ENCODE results near the gene C1QTNF8. TPM values are rescaled to one million over a fixed set of nuclear protein-coding genes. Genes with fewer than 3 reads are reported as not detected.

The C1QTNF8 gene
- total and polyA plus RNA-seq, 2 of the 8 experiments (the other 6 are each of a cell fraction or from before 2014, with no cell fraction given) = not detected

- H2AFZ ChIP-seq (ENCODE audit: low read length) = no peak overlapping the region
Measured at GRCh38 chr16:1066584-1067172, 29.4 kb downstream of the C1QTNF8 start.

More at GRCh38 chr16:1066584-1067172, 29.4 kb downstream of the C1QTNF8 start:
- no peaks in the 10 kb centered on the region for H3K79me1 ChIP-seq (ENCODE audit: low read depth, low read length)
- no peak overlapping the region for H2BK20ac ChIP-seq (ENCODE audit: low read length)
- no peaks in the 10 kb centered on the region for H3K79me2 ChIP-seq (ENCODE audit: control insufficient read depth in 1 of 2, insufficient read depth in 2 of 2, low read length in 2 of 2)
- H3K4me2 ChIP-seq (ENCODE audit: insufficient read depth in 1 of 2, low read depth in 2 of 2, low read length in 2 of 2) = no peak overlapping the region
- no peak overlapping the region for H4K91ac ChIP-seq (replicated peaks; ENCODE audit: insufficient read length, low read length)
- H3K27me3 ChIP-seq (replicated peaks in 1 of 4; ENCODE audit: control insufficient read depth in 3 of 4, extremely low read depth in 1 of 4, insufficient read depth in 3 of 4, low read length in 3 of 4) = no peaks in the 10 kb centered on the region
- H3K14ac ChIP-seq (ENCODE audit: insufficient read length) = no peak overlapping the region
- no peak overlapping the region for H3K9ac ChIP-seq (replicated peaks in 1 of 4; ENCODE audit: extremely low read depth in 1 of 4, low read depth in 3 of 4, low read length in 3 of 4)
- H3K23me2 ChIP-seq (ENCODE audit: low read depth, low read length) = no peaks in the 10 kb centered on the region
- H3K9me3 ChIP-seq (ENCODE audit: insufficient read depth in 2 of 2, low read depth in 1 of 2, low read length in 1 of 2) = no peaks in the 10 kb centered on the region
- 84% methylated on average over 24 of the region's 24 CpGs; no CpG with 5 or more reads in 1 of the 2 experiments for WGBS, 2 experiments (ENCODE audit: extremely low coverage in 1 of 2, insufficient coverage in 1 of 2, insufficient read length in 1 of 2, insufficient replicate concordance in 2 of 2, low coverage in 1 of 2, low lambda C conversion rate in 2 of 2, missing lambda C conversion rate in 1 of 2)
- FAIRE-seq (no peak), DNase-seq (ENCODE audit: low read depth in 1 of 2, low spot score in 2 of 2) (no peak)
- TF ChIP-seq EGR1 (IDR thresholded peaks at IDR 0.05; ENCODE audit: borderline replicate concordance, low read depth, low read length) = no peak
- no peak for TF ChIP-seq SP2 (IDR thresholded peaks at IDR 0.05; ENCODE audit: low read length)
- TF ChIP-seq MAX (IDR thresholded peaks at IDR 0.05) = peak; percentile 21; the same call in 1 of the 2 replicates
- TF ChIP-seq E2F6 (IDR thresholded peaks at IDR 0.05) = peak; percentile 76
- no peak overlapping the region for H2BK15ac ChIP-seq (ENCODE audit: low read length)
- H3K27ac ChIP-seq (ENCODE audit: low read depth, low read length) = no peak overlapping the region
- no peak overlapping the region for H3K4ac ChIP-seq (replicated peaks; ENCODE audit: insufficient read length, low read depth, low read length)
- no peak overlapping the region for H3K56ac ChIP-seq (replicated peaks; ENCODE audit: insufficient read length, low read depth, low read length)
- no peak overlapping the region for H4K5ac ChIP-seq (ENCODE audit: insufficient read length, low read depth, low read length)
- H3K23ac ChIP-seq (ENCODE audit: insufficient read length) = no peak overlapping the region
- H4K8ac ChIP-seq (ENCODE audit: extremely low read depth, insufficient read depth, low read length) = no peak overlapping the region
- H3K4me1 ChIP-seq (replicated peaks in 1 of 4; ENCODE audit: control insufficient read depth in 3 of 4, insufficient read depth in 4 of 4, low read length in 3 of 4) = peaks cover 0 to 14% (median 10%) of the 10 kb centered on the region in 4 experiments; a peak in 6 of 7 replicates
- H3K4me3 ChIP-seq (ENCODE audit: extremely low read depth in 1 of 4, insufficient read depth in 2 of 4, low read depth in 3 of 4, low read length in 4 of 4) = no peak overlapping the region
- H3K36me3 ChIP-seq (ENCODE audit: control insufficient read depth in 2 of 4, insufficient read depth in 4 of 4, low read length in 3 of 4) = no peaks in the 10 kb centered on the region
- POLR2A ChIA-PET (ENCODE audit: partially characterized antibody) = no interaction called here
- no peak overlapping the region for H2BK120ac ChIP-seq (replicated peaks; ENCODE audit: low read depth, low read length)
- CTCF ChIA-PET (ENCODE audit: partially characterized antibody) = interaction anchor here (0.6 to 4.9 kb wide), 2 partner anchors 8 to 1804 kb away, joined by 3 to 29 read pairs; no protein-coding TSS in a partner anchor
- H2BK12ac ChIP-seq (ENCODE audit: low read depth, low read length) = no peak overlapping the region
- H2BK5ac ChIP-seq (ENCODE audit: low read depth, low read length) = no peak overlapping the region
- peaks cover 0 to 2% of the 10 kb centered on the region in 2 experiments for H4K20me1 ChIP-seq (replicated peaks in 1 of 2; ENCODE audit: control insufficient read depth in 1 of 2, insufficient read depth in 2 of 2, low read length in 2 of 2)
- H3K18ac ChIP-seq (ENCODE audit: extremely low read depth, low read length) = no peak overlapping the region
- H2AK5ac ChIP-seq (ENCODE audit: low read depth, low read length) = no peak overlapping the region

Data from H1 (cell line).